HepG2 (cell line): ENCODE data around the gene RBPMS2.

Source experiments
- CTCF ChIP-seq: sonication (generic); formaldehyde crosslinking; IDR thresholded peaks from 2 replicates; pipeline ENCODE4 v1.5.0; 2020; ENCODE audit warnings: mild to moderate bottlenecking, missing genetic modification reagents, moderate library complexity
- ZSCAN20 ChIP-seq: sonication (generic); formaldehyde crosslinking; IDR thresholded peaks from 2 replicates; pipeline ENCODE4 v1.4.0; 2020; ENCODE audit warnings: missing genetic modification reagents, mild to moderate bottlenecking, borderline replicate concordance
- TF ChIP-seq, protein P1 (sequence below): IDR thresholded peaks from 2 replicates; pipeline ENCODE4 v1.6.1; 2012; ENCODE audit warnings: low read depth, low read length, improper control_type of control experiment
- TF ChIP-seq, protein P2 (sequence below): sonication (generic); formaldehyde crosslinking; IDR thresholded peaks from 2 replicates; pipeline ENCODE4 v1.5.1; 2020; ENCODE audit warnings: mild to moderate bottlenecking, missing genetic modification reagents, moderate library complexity

DNA sequence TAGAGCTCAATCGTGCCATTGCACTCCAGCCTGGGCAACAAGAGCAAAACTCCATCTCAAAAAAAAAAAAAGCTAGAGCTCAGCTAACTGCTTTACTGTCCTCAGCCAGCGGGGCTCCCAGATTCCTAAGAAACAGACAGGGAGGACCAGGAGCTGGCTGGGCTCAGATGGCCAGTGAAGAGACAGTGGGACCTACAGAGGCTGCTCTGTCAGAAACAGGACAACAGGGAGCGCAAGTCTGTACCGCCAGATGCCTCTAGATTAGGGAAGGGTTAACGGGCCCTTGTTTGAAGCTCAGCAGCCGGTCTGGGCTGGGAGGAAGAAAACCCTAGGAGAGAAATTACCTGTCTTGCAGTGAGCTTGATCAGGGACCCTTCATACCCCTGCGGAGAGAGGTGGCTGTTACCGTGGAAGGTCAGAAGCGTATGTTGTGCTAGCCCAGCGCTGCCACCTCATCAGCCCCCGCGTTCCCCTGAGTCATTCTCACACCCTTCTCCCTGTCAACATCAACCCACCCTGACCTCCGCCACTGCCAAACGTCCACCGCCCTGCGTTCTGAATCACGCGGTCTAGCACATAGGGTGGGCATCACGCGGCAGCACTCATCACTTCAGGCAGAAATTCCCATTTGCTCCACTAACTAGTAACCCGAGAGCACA is 25.3 kb downstream of the RBPMS2 start:
- TF ChIP-seq CTCF: no peak
- TF ChIP-seq ZSCAN20 (CRISPR knock-in tag): no peak
- TF ChIP-seq, protein P1, sequence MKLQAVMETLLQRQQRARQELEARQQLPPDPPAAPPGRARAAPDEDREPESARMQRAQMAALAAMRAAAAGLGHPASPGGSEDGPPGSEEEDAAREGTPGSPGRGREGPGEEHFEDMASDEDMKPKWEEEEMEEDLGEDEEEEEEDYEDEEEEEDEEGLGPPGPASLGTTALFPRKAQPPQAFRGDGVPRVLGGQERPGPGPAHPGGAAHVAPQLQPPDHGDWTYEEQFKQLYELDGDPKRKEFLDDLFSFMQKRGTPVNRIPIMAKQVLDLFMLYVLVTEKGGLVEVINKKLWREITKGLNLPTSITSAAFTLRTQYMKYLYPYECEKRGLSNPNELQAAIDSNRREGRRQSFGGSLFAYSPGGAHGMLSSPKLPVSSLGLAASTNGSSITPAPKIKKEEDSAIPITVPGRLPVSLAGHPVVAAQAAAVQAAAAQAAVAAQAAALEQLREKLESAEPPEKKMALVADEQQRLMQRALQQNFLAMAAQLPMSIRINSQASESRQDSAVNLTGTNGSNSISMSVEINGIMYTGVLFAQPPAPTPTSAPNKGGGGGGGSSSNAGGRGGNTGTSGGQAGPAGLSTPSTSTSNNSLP: no peak
- TF ChIP-seq, protein P2, sequence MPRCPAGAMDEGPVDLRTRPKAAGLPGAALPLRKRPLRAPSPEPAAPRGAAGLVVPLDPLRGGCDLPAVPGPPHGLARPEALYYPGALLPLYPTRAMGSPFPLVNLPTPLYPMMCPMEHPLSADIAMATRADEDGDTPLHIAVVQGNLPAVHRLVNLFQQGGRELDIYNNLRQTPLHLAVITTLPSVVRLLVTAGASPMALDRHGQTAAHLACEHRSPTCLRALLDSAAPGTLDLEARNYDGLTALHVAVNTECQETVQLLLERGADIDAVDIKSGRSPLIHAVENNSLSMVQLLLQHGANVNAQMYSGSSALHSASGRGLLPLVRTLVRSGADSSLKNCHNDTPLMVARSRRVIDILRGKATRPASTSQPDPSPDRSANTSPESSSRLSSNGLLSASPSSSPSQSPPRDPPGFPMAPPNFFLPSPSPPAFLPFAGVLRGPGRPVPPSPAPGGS (CRISPR knock-in tag): no peak
